Glutamatergic neuron (in vitro differentiated cells): ENCODE data around the gene BRINP2. TPM values are rescaled to one million over a fixed set of nuclear protein-coding genes. Genes with fewer than 3 reads are reported as not detected.

Source experiments
- DNase-seq: peaks from one replicate; pipeline ENCODE4 v3.0.0; 2022
- H3K27ac Mint-ChIP-seq: one replicate; pipeline ENCODE4 v1.8.0; 2020; ENCODE audit warnings: mild to moderate bottlenecking, mixed read lengths, inconsistent platforms; ENCODE audit not compliant: unreplicated experiment
- H3K27me3 Mint-ChIP-seq: one replicate; pipeline ENCODE4 v1.8.0; 2020; ENCODE audit warnings: mild to moderate bottlenecking, moderate library complexity, mixed read lengths, inconsistent platforms; ENCODE audit not compliant: unreplicated experiment
- H3K36me3 Mint-ChIP-seq: one replicate; pipeline ENCODE4 v1.8.0; 2020; ENCODE audit warnings: mild to moderate bottlenecking, mixed read lengths, inconsistent platforms; ENCODE audit not compliant: unreplicated experiment
- H3K4me1 Mint-ChIP-seq: one replicate; pipeline ENCODE4 v1.8.0; 2020; ENCODE audit warnings: mild to moderate bottlenecking, low read depth, mixed read lengths, inconsistent platforms; ENCODE audit not compliant: unreplicated experiment
- H3K4me3 Mint-ChIP-seq: one replicate; pipeline ENCODE4 v1.8.0; 2020; ENCODE audit warnings: mild to moderate bottlenecking, mixed read lengths, inconsistent platforms; ENCODE audit not compliant: unreplicated experiment
- H3K9me3 Mint-ChIP-seq: one replicate; pipeline ENCODE4 v1.8.0; 2020; ENCODE audit warnings: mild to moderate bottlenecking, moderate library complexity, mixed read lengths, inconsistent platforms; ENCODE audit not compliant: unreplicated experiment
- total RNA-seq: library from RNA; stranded (reverse); fragmentation: NEBNext Ultra II Directional; extraction: Animal tissue kit (Norgen Biotek cat#: 25700); gene quantifications from one replicate; pipeline ENCODE4 v1.2.1, GENCODE V29; 2021; ENCODE audit not compliant: unreplicated experiment
- TF ChIP-seq, protein P1 (sequence below): fragments of 200-600 bp; sonication (generic); IDR thresholded peaks from one replicate; pipeline ENCODE4 v1.5.0; 2021; ENCODE audit not compliant: partially characterized antibody, unreplicated experiment

Gene BRINP2
- total RNA-seq, 1 donor from 2014 or later, result 1.7 TPM

- Mint-ChIP-seq H3K36me3 (no peaks in the 10 kb centered on the region), H3K9me3 (no peaks in the 10 kb centered on the region), H3K27ac (peak overlapping the region; percentile 4), H3K4me3 (no peak overlapping the region), H3K4me1 (peaks cover 8% of the 10 kb centered on the region), H3K27me3 (no peaks in the 10 kb centered on the region)
- DNase-seq, result no peak
- TF ChIP-seq, protein P1, sequence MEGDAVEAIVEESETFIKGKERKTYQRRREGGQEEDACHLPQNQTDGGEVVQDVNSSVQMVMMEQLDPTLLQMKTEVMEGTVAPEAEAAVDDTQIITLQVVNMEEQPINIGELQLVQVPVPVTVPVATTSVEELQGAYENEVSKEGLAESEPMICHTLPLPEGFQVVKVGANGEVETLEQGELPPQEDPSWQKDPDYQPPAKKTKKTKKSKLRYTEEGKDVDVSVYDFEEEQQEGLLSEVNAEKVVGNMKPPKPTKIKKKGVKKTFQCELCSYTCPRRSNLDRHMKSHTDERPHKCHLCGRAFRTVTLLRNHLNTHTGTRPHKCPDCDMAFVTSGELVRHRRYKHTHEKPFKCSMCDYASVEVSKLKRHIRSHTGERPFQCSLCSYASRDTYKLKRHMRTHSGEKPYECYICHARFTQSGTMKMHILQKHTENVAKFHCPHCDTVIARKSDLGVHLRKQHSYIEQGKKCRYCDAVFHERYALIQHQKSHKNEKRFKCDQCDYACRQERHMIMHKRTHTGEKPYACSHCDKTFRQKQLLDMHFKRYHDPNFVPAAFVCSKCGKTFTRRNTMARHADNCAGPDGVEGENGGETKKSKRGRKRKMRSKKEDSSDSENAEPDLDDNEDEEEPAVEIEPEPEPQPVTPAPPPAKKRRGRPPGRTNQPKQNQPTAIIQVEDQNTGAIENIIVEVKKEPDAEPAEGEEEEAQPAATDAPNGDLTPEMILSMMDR, result no peak
These were observed 36.1 kb downstream of the BRINP2 start for GRCh38 chr1:177206831-177207355.

- TF ChIP-seq, protein P1, result no peak
- H3K9me3 Mint-ChIP-seq, result no peaks in the 10 kb centered on the region
- no peak for DNase-seq
- H3K4me1 Mint-ChIP-seq, result peaks cover 8% of the 10 kb centered on the region
- H3K27ac Mint-ChIP-seq, result no peak overlapping the region
- H3K36me3 Mint-ChIP-seq, result no peaks in the 10 kb centered on the region
- no peaks in the 10 kb centered on the region for H3K27me3 Mint-ChIP-seq
- no peak overlapping the region for H3K4me3 Mint-ChIP-seq
These were observed 38.2 kb downstream of the BRINP2 start for GRCh38 chr1:177208920-177209319.

DNA sequence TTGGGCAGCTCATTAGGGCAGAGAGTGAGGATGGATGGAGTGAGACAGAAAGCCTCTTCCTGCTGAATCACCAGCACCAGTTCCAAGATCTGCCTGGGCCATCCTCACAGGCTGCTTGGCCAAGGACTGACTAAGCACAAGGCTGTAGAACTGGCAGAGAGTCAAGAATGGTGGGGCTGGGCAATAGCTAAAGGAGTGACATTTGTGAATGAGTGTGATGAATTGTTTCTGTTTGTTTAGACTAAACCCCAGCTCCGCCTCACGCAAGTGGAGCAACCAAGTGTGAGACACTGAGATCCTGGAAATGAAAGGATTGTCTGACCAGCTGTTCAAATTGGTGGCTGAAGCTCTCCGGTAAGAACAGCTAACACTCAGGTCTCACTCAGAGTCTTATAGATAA is 38.6 kb downstream of the BRINP2 start:
- H3K4me1 Mint-ChIP-seq, result peaks cover 8% of the 10 kb centered on the region
- H3K27me3 Mint-ChIP-seq, result no peaks in the 10 kb centered on the region
- H3K36me3 Mint-ChIP-seq, result no peaks in the 10 kb centered on the region
- DNase-seq, result no peak
- TF ChIP-seq, protein P1, result no peak
- no peak overlapping the region for H3K4me3 Mint-ChIP-seq
- H3K27ac Mint-ChIP-seq, result no peak overlapping the region
- no peaks in the 10 kb centered on the region for H3K9me3 Mint-ChIP-seq

DNA sequence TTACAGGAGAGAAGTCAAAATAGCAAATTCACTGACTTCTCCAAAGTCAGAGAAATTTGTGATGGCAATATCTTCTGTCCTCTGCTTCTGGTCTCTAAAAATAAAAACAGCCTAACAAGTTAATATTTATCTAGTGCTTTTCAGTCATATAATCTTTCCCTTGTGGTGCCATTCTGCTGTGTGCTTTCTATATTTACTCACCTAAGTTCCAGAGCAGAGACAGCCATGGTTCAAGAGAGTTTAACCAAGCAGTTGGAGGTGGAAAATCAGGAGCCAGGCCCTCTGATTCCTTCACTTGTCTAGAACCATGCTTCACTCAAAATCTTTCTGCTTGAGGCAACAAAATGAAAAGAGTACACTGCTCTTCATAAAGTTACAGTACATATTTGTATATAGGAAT is 39.3 kb downstream of the BRINP2 start:
- no peak for DNase-seq
- H3K4me1 Mint-ChIP-seq, result peaks cover 8% of the 10 kb centered on the region
- H3K27ac Mint-ChIP-seq, result no peak overlapping the region
- H3K9me3 Mint-ChIP-seq, result no peaks in the 10 kb centered on the region
- no peaks in the 10 kb centered on the region for H3K36me3 Mint-ChIP-seq
- no peaks in the 10 kb centered on the region for H3K27me3 Mint-ChIP-seq
- TF ChIP-seq, protein P1, result no peak
- H3K4me3 Mint-ChIP-seq, result no peak overlapping the region

GRCh38 chr1:177211231-177211630 is 40.5 kb downstream of the BRINP2 start:
- TF ChIP-seq, protein P1, result no peak

More at GRCh38 chr1:177211231-177211630, 40.5 kb downstream of the BRINP2 start:
- H3K36me3 Mint-ChIP-seq, result no peaks in the 10 kb centered on the region
- no peak overlapping the region for H3K4me3 Mint-ChIP-seq
- H3K9me3 Mint-ChIP-seq, result no peaks in the 10 kb centered on the region
- no peaks in the 10 kb centered on the region for H3K27me3 Mint-ChIP-seq
- peaks cover 8% of the 10 kb centered on the region for H3K4me1 Mint-ChIP-seq
- DNase-seq, result no peak
- no peak overlapping the region for H3K27ac Mint-ChIP-seq
